Measurements from ENCODE around the gene TMEM225B.

The TMEM225B gene

GRCh38 chr7:99573257-99573656 lies 24.8 kb upstream of the TMEM225B start (continued):
- TF ChIP-seq, protein P1, sequence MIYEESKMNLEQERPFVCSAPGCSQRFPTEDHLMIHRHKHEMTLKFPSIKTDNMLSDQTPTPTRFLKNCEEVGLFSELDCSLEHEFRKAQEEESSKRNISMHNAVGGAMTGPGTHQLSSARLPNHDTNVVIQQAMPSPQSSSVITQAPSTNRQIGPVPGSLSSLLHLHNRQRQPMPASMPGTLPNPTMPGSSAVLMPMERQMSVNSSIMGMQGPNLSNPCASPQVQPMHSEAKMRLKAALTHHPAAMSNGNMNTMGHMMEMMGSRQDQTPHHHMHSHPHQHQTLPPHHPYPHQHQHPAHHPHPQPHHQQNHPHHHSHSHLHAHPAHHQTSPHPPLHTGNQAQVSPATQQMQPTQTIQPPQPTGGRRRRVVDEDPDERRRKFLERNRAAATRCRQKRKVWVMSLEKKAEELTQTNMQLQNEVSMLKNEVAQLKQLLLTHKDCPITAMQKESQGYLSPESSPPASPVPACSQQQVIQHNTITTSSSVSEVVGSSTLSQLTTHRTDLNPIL (CRISPR knock-in tag; IDR thresholded peaks at IDR 0.05; ENCODE audit: low read depth): no peak
- TF ChIP-seq, protein P2, sequence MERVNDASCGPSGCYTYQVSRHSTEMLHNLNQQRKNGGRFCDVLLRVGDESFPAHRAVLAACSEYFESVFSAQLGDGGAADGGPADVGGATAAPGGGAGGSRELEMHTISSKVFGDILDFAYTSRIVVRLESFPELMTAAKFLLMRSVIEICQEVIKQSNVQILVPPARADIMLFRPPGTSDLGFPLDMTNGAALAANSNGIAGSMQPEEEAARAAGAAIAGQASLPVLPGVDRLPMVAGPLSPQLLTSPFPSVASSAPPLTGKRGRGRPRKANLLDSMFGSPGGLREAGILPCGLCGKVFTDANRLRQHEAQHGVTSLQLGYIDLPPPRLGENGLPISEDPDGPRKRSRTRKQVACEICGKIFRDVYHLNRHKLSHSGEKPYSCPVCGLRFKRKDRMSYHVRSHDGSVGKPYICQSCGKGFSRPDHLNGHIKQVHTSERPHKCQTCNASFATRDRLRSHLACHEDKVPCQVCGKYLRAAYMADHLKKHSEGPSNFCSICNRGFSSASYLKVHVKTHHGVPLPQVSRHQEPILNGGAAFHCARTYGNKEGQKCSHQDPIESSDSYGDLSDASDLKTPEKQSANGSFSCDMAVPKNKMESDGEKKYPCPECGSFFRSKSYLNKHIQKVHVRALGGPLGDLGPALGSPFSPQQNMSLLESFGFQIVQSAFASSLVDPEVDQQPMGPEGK (CRISPR knock-in tag; IDR thresholded peaks at IDR 0.05; ENCODE audit: borderline replicate concordance): no peak
- TF ChIP-seq CSDC2 (CRISPR knock-in tag; IDR thresholded peaks at IDR 0.05) (no peak), ZNF565 (CRISPR knock-in tag; conservative IDR thresholded peaks at IDR 0.05; ENCODE audit: low read depth) (no peak), SNAI2 (CRISPR knock-in tag; IDR thresholded peaks at IDR 0.05) (no peak), PPARA (CRISPR knock-in tag; IDR thresholded peaks at IDR 0.05; ENCODE audit: borderline replicate concordance) (no peak), ARNTL (CRISPR knock-in tag; IDR thresholded peaks at IDR 0.05; ENCODE audit: borderline replicate concordance, low read depth) (no peak), ZC3H10 (CRISPR knock-in tag; IDR thresholded peaks at IDR 0.05) (no peak), OSR1 (CRISPR knock-in tag; IDR thresholded peaks at IDR 0.05) (no peak), ZFP3 (CRISPR knock-in tag; IDR thresholded peaks at IDR 0.05) (no peak)

- TF ChIP-seq ZFP3 (CRISPR knock-in tag; IDR thresholded peaks at IDR 0.05) (no peak), ZNF8 (CRISPR knock-in tag; IDR thresholded peaks at IDR 0.05) (no peak), BACH2 (CRISPR knock-in tag; IDR thresholded peaks at IDR 0.05; ENCODE audit: borderline replicate concordance) (no peak), RARB (CRISPR knock-in tag; IDR thresholded peaks at IDR 0.05) (no peak), PPARA (CRISPR knock-in tag; IDR thresholded peaks at IDR 0.05; ENCODE audit: borderline replicate concordance) (no peak), SNAI2 (CRISPR knock-in tag; IDR thresholded peaks at IDR 0.05) (no peak), ESRRG (CRISPR knock-in tag; IDR thresholded peaks at IDR 0.05) (no peak), ARNTL (CRISPR knock-in tag; IDR thresholded peaks at IDR 0.05; ENCODE audit: borderline replicate concordance, low read depth) (no peak), ZC3H10 (CRISPR knock-in tag; IDR thresholded peaks at IDR 0.05) (no peak), TCF4 (CRISPR knock-in tag; IDR thresholded peaks at IDR 0.05; ENCODE audit: borderline replicate concordance) (no peak)
- TF ChIP-seq, protein P3, sequence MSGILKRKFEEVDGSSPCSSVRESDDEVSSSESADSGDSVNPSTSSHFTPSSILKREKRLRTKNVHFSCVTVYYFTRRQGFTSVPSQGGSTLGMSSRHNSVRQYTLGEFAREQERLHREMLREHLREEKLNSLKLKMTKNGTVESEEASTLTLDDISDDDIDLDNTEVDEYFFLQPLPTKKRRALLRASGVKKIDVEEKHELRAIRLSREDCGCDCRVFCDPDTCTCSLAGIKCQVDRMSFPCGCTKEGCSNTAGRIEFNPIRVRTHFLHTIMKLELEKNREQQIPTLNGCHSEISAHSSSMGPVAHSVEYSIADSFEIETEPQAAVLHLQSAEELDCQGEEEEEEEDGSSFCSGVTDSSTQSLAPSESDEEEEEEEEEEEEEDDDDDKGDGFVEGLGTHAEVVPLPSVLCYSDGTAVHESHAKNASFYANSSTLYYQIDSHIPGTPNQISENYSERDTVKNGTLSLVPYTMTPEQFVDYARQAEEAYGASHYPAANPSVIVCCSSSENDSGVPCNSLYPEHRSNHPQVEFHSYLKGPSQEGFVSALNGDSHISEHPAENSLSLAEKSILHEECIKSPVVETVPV (CRISPR knock-in tag; IDR thresholded peaks at IDR 0.05): no peak
- TF ChIP-seq, protein P1 (CRISPR knock-in tag; IDR thresholded peaks at IDR 0.05; ENCODE audit: low read depth): no peak
- TF ChIP-seq, protein P4, sequence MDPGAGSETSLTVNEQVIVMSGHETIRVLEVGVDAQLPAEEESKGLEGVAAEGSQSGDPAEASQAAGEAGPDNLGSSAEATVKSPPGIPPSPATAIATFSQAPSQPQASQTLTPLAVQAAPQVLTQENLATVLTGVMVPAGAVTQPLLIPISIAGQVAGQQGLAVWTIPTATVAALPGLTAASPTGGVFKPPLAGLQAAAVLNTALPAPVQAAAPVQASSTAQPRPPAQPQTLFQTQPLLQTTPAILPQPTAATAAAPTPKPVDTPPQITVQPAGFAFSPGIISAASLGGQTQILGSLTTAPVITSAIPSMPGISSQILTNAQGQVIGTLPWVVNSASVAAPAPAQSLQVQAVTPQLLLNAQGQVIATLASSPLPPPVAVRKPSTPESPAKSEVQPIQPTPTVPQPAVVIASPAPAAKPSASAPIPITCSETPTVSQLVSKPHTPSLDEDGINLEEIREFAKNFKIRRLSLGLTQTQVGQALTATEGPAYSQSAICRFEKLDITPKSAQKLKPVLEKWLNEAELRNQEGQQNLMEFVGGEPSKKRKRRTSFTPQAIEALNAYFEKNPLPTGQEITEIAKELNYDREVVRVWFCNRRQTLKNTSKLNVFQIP (CRISPR knock-in tag; IDR thresholded peaks at IDR 0.05; ENCODE audit: borderline replicate concordance, low read depth): no peak
- ATAC-seq: no peak
Measured at GRCh38 chr7:99576251-99576650, 21.8 kb upstream of the TMEM225B start.

GRCh38 chr7:99579281-99579955 lies 18.6 kb upstream of the TMEM225B start:
- no peak for ATAC-seq
- TF ChIP-seq ESRRG (CRISPR knock-in tag; IDR thresholded peaks at IDR 0.05) (no peak), CSDC2 (CRISPR knock-in tag; IDR thresholded peaks at IDR 0.05) (no peak), ZC3H10 (CRISPR knock-in tag; IDR thresholded peaks at IDR 0.05) (no peak), ZNF70 (CRISPR knock-in tag; IDR thresholded peaks at IDR 0.05) (no peak), GLIS3 (CRISPR knock-in tag; IDR thresholded peaks at IDR 0.05) (no peak), OSR1 (CRISPR knock-in tag; IDR thresholded peaks at IDR 0.05) (no peak), BACH2 (CRISPR knock-in tag; IDR thresholded peaks at IDR 0.05; ENCODE audit: borderline replicate concordance) (no peak), ARNTL (CRISPR knock-in tag; IDR thresholded peaks at IDR 0.05; ENCODE audit: borderline replicate concordance, low read depth) (no peak), ZNF8 (CRISPR knock-in tag; IDR thresholded peaks at IDR 0.05) (no peak), RARB (CRISPR knock-in tag; IDR thresholded peaks at IDR 0.05) (no peak), ZFP3 (CRISPR knock-in tag; IDR thresholded peaks at IDR 0.05) (no peak), ZFP30 (CRISPR knock-in tag; IDR thresholded peaks at IDR 0.05) (no peak), TSHZ2 (CRISPR knock-in tag; IDR thresholded peaks at IDR 0.05) (no peak)
- TF ChIP-seq, protein P1 (CRISPR knock-in tag; IDR thresholded peaks at IDR 0.05; ENCODE audit: low read depth): no peak
- TF ChIP-seq, protein P2 (CRISPR knock-in tag; IDR thresholded peaks at IDR 0.05; ENCODE audit: borderline replicate concordance): no peak
